Spinal cord (tissue), 10 donors: Measurements from ENCODE around the gene COLEC11. TPM values are rescaled to one million over a fixed set of nuclear protein-coding genes. Genes with fewer than 3 reads are reported as not detected.

Source experiments
- DNase-seq, 6 donors: peaks; one replicate each; pipeline versions ENCODE4 v3.0.0 to v3.0.0-alpha.2; 2013 to 2015; ENCODE audit warnings: low spot score in 6 of 6, low read depth in 4 of 6
- H3K27ac ChIP-seq: one replicate; pipeline ENCODE4 v1.5.1; 2013; ENCODE audit warnings: low read depth, low read length, control low read depth
- H3K27me3 ChIP-seq: one replicate; pipeline ENCODE4 v1.6.1; 2013; ENCODE audit warnings: low read length; ENCODE audit not compliant: control insufficient read depth, insufficient read depth
- H3K36me3 ChIP-seq: one replicate; pipeline ENCODE4 v1.6.1; 2013; ENCODE audit warnings: low read length; ENCODE audit not compliant: control insufficient read depth, insufficient read depth
- H3K4me1 ChIP-seq: one replicate; pipeline ENCODE4 v1.6.1; 2013; ENCODE audit warnings: low read length; ENCODE audit not compliant: control insufficient read depth, insufficient read depth
- H3K4me3 ChIP-seq: one replicate; pipeline ENCODE4 v1.5.1; 2013; ENCODE audit warnings: low read depth, low read length, control low read depth
- H3K9me3 ChIP-seq: one replicate; pipeline ENCODE4 v1.6.1; 2013; ENCODE audit warnings: low read length; ENCODE audit not compliant: control insufficient read depth, insufficient read depth
- WGBS: methylation state at CpG from one replicate; pipeline ENCODE4 v1.1.5; 2013; ENCODE audit warnings: missing lambda C conversion rate; ENCODE audit not compliant: insufficient coverage; 5-methylcytosine and 5-hydroxymethylcytosine counted together
- polyA plus RNA-seq, 2 donors: library from polyadenylated mRNA; unstranded; fragments of 120-200 nt; gene quantifications; one replicate each; pipeline ENCODE4 v1.2.1, GENCODE V29; 2013; ENCODE audit not compliant: insufficient read length in 2 of 2
- total RNA-seq, 2 donors: library from RNA; depleted of rRNA in 1 of 2; stranded (reverse); fragments of 120-200 nt in 1 of 2; fragments of >200 nt in 1 of 2; gene quantifications; one replicate each; pipeline versions ENCODE4 v1.2.3 to v1.2.4, GENCODE V29; 2013 to 2014
- donor health status: healthy.

Gene COLEC11
- total and polyA plus RNA-seq, 4 donors, result 1.1 to 31.1 (median 1.7) TPM

DNA sequence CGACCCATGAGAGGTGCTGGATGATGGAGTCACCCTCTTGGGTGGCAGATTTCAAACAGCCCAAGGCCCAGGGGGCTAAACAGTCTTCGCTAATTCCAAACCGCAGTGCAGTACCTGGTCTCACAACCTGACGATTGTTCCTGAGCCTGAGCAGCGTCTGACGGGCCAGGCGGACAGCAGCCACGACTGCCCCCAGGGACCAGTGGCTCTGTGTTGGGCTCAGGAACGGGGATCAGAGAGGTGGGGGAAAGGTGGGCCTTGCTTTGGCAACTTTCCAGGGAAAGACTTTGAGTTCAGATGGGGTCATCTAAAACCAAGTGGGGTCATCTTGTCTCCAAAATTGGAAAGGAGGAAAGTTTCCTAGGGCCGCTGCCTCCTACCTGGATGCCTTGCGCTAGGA lies 492 bp downstream of the COLEC11 start:
- no peak overlapping the region for H3K4me3 ChIP-seq
- H3K4me1 ChIP-seq, result peaks cover 18% of the 10 kb centered on the region
- WGBS, result 90% methylated on average over 11 of the region's 11 CpGs
- no peak for DNase-seq
- H3K9me3 ChIP-seq, result no peaks in the 10 kb centered on the region
- peaks cover 2% of the 10 kb centered on the region for H3K27me3 ChIP-seq
- no peak overlapping the region for H3K27ac ChIP-seq
- no peaks in the 10 kb centered on the region for H3K36me3 ChIP-seq

- no peak overlapping the region for H3K4me3 ChIP-seq
- DNase-seq, result no peak
- H3K27ac ChIP-seq, result no peak overlapping the region
- peaks cover 18% of the 10 kb centered on the region for H3K4me1 ChIP-seq
- no peaks in the 10 kb centered on the region for H3K36me3 ChIP-seq
- H3K9me3 ChIP-seq, result no peaks in the 10 kb centered on the region
- WGBS, result 90% methylated on average over 6 of the region's 6 CpGs
- peaks cover 2% of the 10 kb centered on the region for H3K27me3 ChIP-seq
These were observed 1.1 kb downstream of the COLEC11 start for GRCh38 chr2:3595985-3596384.

DNA sequence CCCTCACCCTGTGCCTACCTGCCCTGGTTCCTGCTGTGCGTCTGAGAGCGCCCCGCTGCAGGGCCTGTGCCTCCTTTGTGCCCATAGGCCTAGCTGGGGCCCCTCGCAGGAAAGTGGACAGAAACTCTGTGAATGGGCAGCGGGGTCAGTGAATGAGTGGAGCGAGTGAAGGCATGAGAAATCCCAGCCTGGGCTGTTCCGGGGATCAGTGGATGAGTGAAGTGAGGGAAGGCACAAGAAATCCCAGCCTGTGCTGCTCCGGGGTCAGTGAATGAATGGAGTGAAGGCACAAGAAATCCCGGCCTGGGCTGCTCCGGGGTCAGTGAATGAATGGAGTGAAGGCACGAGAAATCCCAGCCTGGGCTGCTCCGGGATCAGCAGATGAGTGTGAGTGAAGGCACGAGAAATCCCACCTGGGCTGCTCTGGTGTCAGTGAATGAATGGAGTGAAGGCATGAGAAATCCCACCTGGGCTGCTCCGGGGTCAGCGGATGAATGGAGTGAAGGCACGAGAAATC lies 2.0 kb downstream of the COLEC11 start:
- peaks cover 2% of the 10 kb centered on the region for H3K27me3 ChIP-seq
- DNase-seq, result no peak
- no peak overlapping the region for H3K27ac ChIP-seq
- H3K36me3 ChIP-seq, result no peaks in the 10 kb centered on the region
- no peak overlapping the region for H3K4me3 ChIP-seq
- no peaks in the 10 kb centered on the region for H3K9me3 ChIP-seq
- WGBS, result 89% methylated on average over 16 of the region's 16 CpGs
- H3K4me1 ChIP-seq, result peaks cover 18% of the 10 kb centered on the region

- Histone ChIP-seq H3K27me3 (peaks cover 2% of the 10 kb centered on the region), H3K36me3 (no peaks in the 10 kb centered on the region), H3K4me3 (no peak overlapping the region), H3K9me3 (no peaks in the 10 kb centered on the region), H3K4me1 (peaks cover 18% of the 10 kb centered on the region), H3K27ac (no peak overlapping the region)
- DNase-seq, result no peak
- no CpG with 5 or more reads among the region's 6 CpGs for WGBS
These were observed 2.7 kb downstream of the COLEC11 start for GRCh38 chr2:3597567-3597966.

GRCh38 chr2:3598197-3598910 lies 3.4 kb downstream of the COLEC11 start:
- DNase-seq, result no peak
- Histone ChIP-seq H3K4me3 (no peak overlapping the region), H3K4me1 (peaks cover 18% of the 10 kb centered on the region), H3K27ac (no peak overlapping the region), H3K27me3 (peaks cover 2% of the 10 kb centered on the region), H3K36me3 (no peaks in the 10 kb centered on the region), H3K9me3 (no peaks in the 10 kb centered on the region)
- WGBS, result 81% methylated on average over 20 of the region's 22 CpGs

- Histone ChIP-seq H3K9me3 (no peaks in the 10 kb centered on the region), H3K4me3 (no peak overlapping the region), H3K36me3 (no peaks in the 10 kb centered on the region), H3K27ac (no peak overlapping the region), H3K27me3 (peaks cover 2% of the 10 kb centered on the region), H3K4me1 (peaks cover 18% of the 10 kb centered on the region)
- WGBS, result 100% methylated on average over 9 of the region's 22 CpGs
- DNase-seq, result no peak
These were observed 4.3 kb downstream of the COLEC11 start for GRCh38 chr2:3598912-3599854.

DNA sequence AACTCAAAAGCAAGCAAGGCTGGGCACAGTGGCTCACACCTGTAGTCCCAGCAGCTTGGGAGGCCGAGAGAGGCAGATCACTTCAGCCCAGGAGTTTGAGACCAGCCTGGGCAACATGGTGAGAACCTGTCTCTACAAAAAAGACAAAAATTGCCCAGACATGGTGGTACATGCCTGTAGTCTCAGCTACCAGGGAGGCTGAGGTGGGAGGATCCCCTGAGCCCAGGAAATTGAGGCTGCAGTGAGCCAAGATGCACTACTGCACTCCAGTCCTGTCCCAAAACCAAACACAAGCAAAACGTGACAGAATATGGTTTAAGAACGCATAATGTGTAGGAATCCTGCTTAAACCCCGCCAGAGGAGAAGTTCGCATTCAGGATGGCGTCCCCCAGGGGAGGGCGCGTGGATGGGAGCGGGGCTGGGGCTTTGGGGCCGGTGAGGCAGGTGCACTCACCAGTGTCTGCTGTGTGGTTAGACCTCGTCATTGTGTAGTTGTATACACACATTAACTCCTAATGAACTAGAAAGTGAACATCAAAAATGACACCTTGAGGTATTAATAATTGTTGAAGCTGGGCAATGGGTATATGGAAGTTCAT lies 5.4 kb downstream of the COLEC11 start:
- Histone ChIP-seq H3K27me3 (peaks cover under 1% of the 10 kb centered on the region), H3K4me3 (no peak overlapping the region), H3K9me3 (no peaks in the 10 kb centered on the region), H3K4me1 (peaks cover 7% of the 10 kb centered on the region), H3K27ac (no peak overlapping the region), H3K36me3 (no peaks in the 10 kb centered on the region)
- WGBS, result 94% methylated on average over 5 of the region's 11 CpGs
- no peak for DNase-seq

- no peaks in the 10 kb centered on the region for H3K27me3 ChIP-seq
- DNase-seq, result no peak
- H3K4me3 ChIP-seq, result no peak overlapping the region
- 80% methylated on average over 11 of the region's 22 CpGs for WGBS
- H3K27ac ChIP-seq, result no peak overlapping the region
- H3K9me3 ChIP-seq, result no peaks in the 10 kb centered on the region
- H3K36me3 ChIP-seq, result no peaks in the 10 kb centered on the region
- peaks cover 16% of the 10 kb centered on the region for H3K4me1 ChIP-seq
These were observed 6.8 kb downstream of the COLEC11 start for GRCh38 chr2:3601561-3602271.
